RWPE2 (cell line): ENCODE results near the gene SYCP2L.
"Not testable (repeated sequence)": the region's sequence is repeated elsewhere in the genome, so short reads cannot be mapped to it uniquely, and the experiment has no call there.

ENCODE experiments used
- ATAC-seq: fragments of 200-7000 bp; cut with Tn5 transposase; 3 replicates; pipeline ENCODE4 v1.9.1; 2021; ENCODE audit warnings: low read depth
- DNase-seq: peaks from one replicate; pipeline ENCODE4 v3.0.0-alpha.2; 2020; ENCODE audit warnings: low spot score
- H3K27ac ChIP-seq: fragments of 450-650 bp; 2 replicates; pipeline ENCODE4 v1.5.1; 2017; ENCODE audit warnings: mild to moderate bottlenecking; ENCODE audit not compliant: poor library complexity, severe bottlenecking
- H3K27me3 ChIP-seq: fragments of 250-450 bp; sonication (Bioruptor Pico); 2 replicates; pipeline ENCODE4 v1.5.1; 2021; ENCODE audit warnings: mild to moderate bottlenecking, moderate library complexity; ENCODE audit not compliant: insufficient read depth, poor library complexity, severe bottlenecking
- H3K36me3 ChIP-seq: fragments of 250-450 bp; sonication (Bioruptor Pico); 2 replicates; pipeline ENCODE4 v1.5.1; 2020; ENCODE audit warnings: low read depth, mild to moderate bottlenecking, moderate library complexity
- H3K4me1 ChIP-seq: fragments of 250-450 bp; sonication (Bioruptor Pico); 2 replicates; pipeline ENCODE4 v1.5.1; 2021; ENCODE audit warnings: mild to moderate bottlenecking, moderate library complexity; ENCODE audit not compliant: insufficient read depth, poor library complexity, severe bottlenecking
- H3K4me3 ChIP-seq: fragments of 250-450 bp; sonication (Bioruptor Pico); 2 replicates; pipeline ENCODE4 v1.5.1; 2021; ENCODE audit warnings: mild to moderate bottlenecking, moderate library complexity; ENCODE audit not compliant: severe bottlenecking
- H3K9me3 ChIP-seq: fragments of 250-450 bp; sonication (Bioruptor Pico); 2 replicates; pipeline ENCODE4 v1.5.1; 2021; ENCODE audit warnings: mild to moderate bottlenecking, moderate library complexity; ENCODE audit not compliant: severe bottlenecking
- CTCF ChIP-seq: fragments of 450-650 bp; IDR thresholded peaks from one replicate; pipeline ENCODE4 v1.5.1; 2017; ENCODE audit warnings: mild to moderate bottlenecking, moderate library complexity; ENCODE audit not compliant: poor library complexity, severe bottlenecking

Gene SYCP2L

GRCh38 chr6:10854922-10855632 is 31.8 kb upstream of the SYCP2L start:
- no peak overlapping the region for H3K4me3 ChIP-seq
- no peak overlapping the region for H3K27ac ChIP-seq
- TF ChIP-seq CTCF, result no peak
- no peaks in the 10 kb centered on the region for H3K36me3 ChIP-seq
- H3K9me3 ChIP-seq, result no peaks in the 10 kb centered on the region
- ATAC-seq (no peak), DNase-seq (no peak)
- H3K4me1 ChIP-seq, result no peaks in the 10 kb centered on the region
- H3K27me3 ChIP-seq, result no peaks in the 10 kb centered on the region

GRCh38 chr6:10857259-10857658 is 29.6 kb upstream of the SYCP2L start:
- Histone ChIP-seq H3K4me1 (no peaks in the 10 kb centered on the region), H3K36me3 (no peaks in the 10 kb centered on the region), H3K9me3 (no peaks in the 10 kb centered on the region), H3K27ac (no peak overlapping the region), H3K4me3 (no peak overlapping the region), H3K27me3 (no peaks in the 10 kb centered on the region)
- no peak for ATAC-seq
- no peak for DNase-seq
- TF ChIP-seq CTCF, result no peak

GRCh38 chr6:10861086-10861485 is 25.8 kb upstream of the SYCP2L start:
- no peaks in the 10 kb centered on the region for H3K9me3 ChIP-seq
- no peak overlapping the region for H3K4me3 ChIP-seq
- ATAC-seq (no peak), DNase-seq (no peak)
- no peaks in the 10 kb centered on the region for H3K27me3 ChIP-seq
- no peaks in the 10 kb centered on the region for H3K4me1 ChIP-seq
- H3K36me3 ChIP-seq, result no peaks in the 10 kb centered on the region
- no peak for TF ChIP-seq CTCF
- no peak overlapping the region for H3K27ac ChIP-seq

- H3K27ac ChIP-seq, result no peak overlapping the region
- DNase-seq (no peak), ATAC-seq (no peak)
- no peak overlapping the region for H3K4me3 ChIP-seq
- H3K9me3 ChIP-seq, result no peaks in the 10 kb centered on the region
- no peak for TF ChIP-seq CTCF
- no peaks in the 10 kb centered on the region for H3K36me3 ChIP-seq
- no peaks in the 10 kb centered on the region for H3K27me3 ChIP-seq
- no peaks in the 10 kb centered on the region for H3K4me1 ChIP-seq
These were observed 24.5 kb upstream of the SYCP2L start for GRCh38 chr6:10862361-10862760.

GRCh38 chr6:10863031-10863430 is 23.8 kb upstream of the SYCP2L start:
- ATAC-seq, H3K4me1 ChIP-seq, H3K27ac ChIP-seq, DNase-seq, H3K36me3 ChIP-seq, H3K9me3 ChIP-seq, H3K27me3 ChIP-seq, H3K4me3 ChIP-seq: not testable (repeated sequence)

GRCh38 chr6:10866709-10867108 is 20.1 kb upstream of the SYCP2L start:
- H3K27ac ChIP-seq, H3K36me3 ChIP-seq, H3K4me1 ChIP-seq, DNase-seq, ATAC-seq, H3K4me3 ChIP-seq, H3K9me3 ChIP-seq, H3K27me3 ChIP-seq: not testable (repeated sequence)
